ENCODE measurements around the gene SV2B.

GRCh38 chr15:91099995-91100813 is at the start of gene SV2B:
- TF ChIP-seq, protein P1, sequence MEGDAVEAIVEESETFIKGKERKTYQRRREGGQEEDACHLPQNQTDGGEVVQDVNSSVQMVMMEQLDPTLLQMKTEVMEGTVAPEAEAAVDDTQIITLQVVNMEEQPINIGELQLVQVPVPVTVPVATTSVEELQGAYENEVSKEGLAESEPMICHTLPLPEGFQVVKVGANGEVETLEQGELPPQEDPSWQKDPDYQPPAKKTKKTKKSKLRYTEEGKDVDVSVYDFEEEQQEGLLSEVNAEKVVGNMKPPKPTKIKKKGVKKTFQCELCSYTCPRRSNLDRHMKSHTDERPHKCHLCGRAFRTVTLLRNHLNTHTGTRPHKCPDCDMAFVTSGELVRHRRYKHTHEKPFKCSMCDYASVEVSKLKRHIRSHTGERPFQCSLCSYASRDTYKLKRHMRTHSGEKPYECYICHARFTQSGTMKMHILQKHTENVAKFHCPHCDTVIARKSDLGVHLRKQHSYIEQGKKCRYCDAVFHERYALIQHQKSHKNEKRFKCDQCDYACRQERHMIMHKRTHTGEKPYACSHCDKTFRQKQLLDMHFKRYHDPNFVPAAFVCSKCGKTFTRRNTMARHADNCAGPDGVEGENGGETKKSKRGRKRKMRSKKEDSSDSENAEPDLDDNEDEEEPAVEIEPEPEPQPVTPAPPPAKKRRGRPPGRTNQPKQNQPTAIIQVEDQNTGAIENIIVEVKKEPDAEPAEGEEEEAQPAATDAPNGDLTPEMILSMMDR (conservative IDR thresholded peaks at IDR 0.05; ENCODE audit: low read depth, low read length) = no peak; the same call in 1 of the 2 replicates
- TF ChIP-seq EZH2 (IDR thresholded peaks at IDR 0.05; ENCODE audit: borderline replicate concordance, low read depth, low read length, poor library complexity, severe bottlenecking) = peak; percentile 39

Data from A673 (cell line).